ENCODE measurements around the gene ST8SIA1. TPM values are rescaled to one million over a fixed set of nuclear protein-coding genes. Genes with fewer than 3 reads are reported as not detected.

ST8SIA1 gene
- total RNA-seq, 1 experiment from 2014 or later = not detected

DNA sequence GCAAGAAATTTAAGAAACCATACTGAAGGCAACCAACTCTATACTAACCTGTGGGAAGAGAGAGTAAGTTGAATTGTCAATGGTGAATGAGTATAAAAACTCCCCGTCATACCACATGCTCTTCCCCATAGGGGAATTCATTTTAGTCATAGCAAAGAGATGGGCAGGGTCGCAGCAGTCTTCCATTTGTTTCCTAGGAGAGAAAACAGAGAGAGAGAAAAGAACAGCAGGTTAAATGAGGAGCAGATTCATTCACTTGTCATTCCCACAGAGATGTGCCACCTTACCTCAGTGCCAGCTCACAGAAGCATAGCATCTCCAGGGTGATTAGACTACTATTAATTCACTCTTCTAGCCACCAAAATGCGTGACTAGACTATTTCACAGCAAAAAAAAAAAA lies 47.4 kb downstream of the ST8SIA1 start:
- no CpG with 5 or more reads among the region's 3 CpGs for WGBS (ENCODE audit: extremely low coverage, insufficient read length, low lambda C conversion rate)
- no peak overlapping the region for H3K4me3 Mint-ChIP-seq

More for the DNA sequence above, 47.4 kb downstream of the ST8SIA1 start:
- no peak overlapping the region for H3K27ac ChIP-seq (ENCODE audit: insufficient read length, low read depth, low read length)
- no peak overlapping the region for H3K9ac ChIP-seq (ENCODE audit: extremely low read depth, insufficient read length, low read length)
- no peak overlapping the region for H2BK120ac ChIP-seq (ENCODE audit: low read depth, low read length, poor library complexity, severe bottlenecking)
- H2AFZ ChIP-seq (ENCODE audit: low read length) = no peak overlapping the region
- Mint-ChIP-seq H3K27ac (0 out of 7 replicates have a peak overlapping the region, but pooled peaks of 1 of the 3 experiments have one; percentile 0), H3K4me1 (peaks cover 18 to 23% of the 10 kb centered on the region in 2 experiments), H3K36me3 (ENCODE audit: insufficient read depth in 1 of 3, low read depth in 3 of 3) (no peaks in the 10 kb centered on the region), H3K27me3 (ENCODE audit: low read depth) (peaks cover 9% of the 10 kb centered on the region; the same call in 1 of the 2 replicates), H3K9me3 (no peaks in the 10 kb centered on the region)
- H2BK5ac ChIP-seq (ENCODE audit: insufficient read length, low read length) = no peak overlapping the region
- no peak overlapping the region for H3K14ac ChIP-seq (ENCODE audit: insufficient read depth, low read length)
- no peak overlapping the region for H2BK15ac ChIP-seq (ENCODE audit: low read depth, low read length)
- H3T11ph ChIP-seq (ENCODE audit: low read length) = no peak overlapping the region
- no peak overlapping the region for H4K91ac ChIP-seq (ENCODE audit: insufficient read length, low read depth, low read length)
- H2BK12ac ChIP-seq (ENCODE audit: insufficient read length, low read depth, low read length) = no peak overlapping the region
- H3K79me1 ChIP-seq (ENCODE audit: insufficient read depth, low read depth, low read length, poor library complexity, severe bottlenecking) = no peaks in the 10 kb centered on the region
- DNase-seq = no peak
- no peak overlapping the region for H3K56ac ChIP-seq (ENCODE audit: insufficient read length, low read depth, low read length)
- no peak overlapping the region for H4K5ac ChIP-seq (ENCODE audit: insufficient read length, low read depth, low read length)
- H2AK5ac ChIP-seq (ENCODE audit: insufficient read length, low read length) = no peak overlapping the region
- H3K4me2 ChIP-seq (ENCODE audit: insufficient read depth, insufficient read length, low read length) = no peak overlapping the region
- TF ChIP-seq, protein P1, sequence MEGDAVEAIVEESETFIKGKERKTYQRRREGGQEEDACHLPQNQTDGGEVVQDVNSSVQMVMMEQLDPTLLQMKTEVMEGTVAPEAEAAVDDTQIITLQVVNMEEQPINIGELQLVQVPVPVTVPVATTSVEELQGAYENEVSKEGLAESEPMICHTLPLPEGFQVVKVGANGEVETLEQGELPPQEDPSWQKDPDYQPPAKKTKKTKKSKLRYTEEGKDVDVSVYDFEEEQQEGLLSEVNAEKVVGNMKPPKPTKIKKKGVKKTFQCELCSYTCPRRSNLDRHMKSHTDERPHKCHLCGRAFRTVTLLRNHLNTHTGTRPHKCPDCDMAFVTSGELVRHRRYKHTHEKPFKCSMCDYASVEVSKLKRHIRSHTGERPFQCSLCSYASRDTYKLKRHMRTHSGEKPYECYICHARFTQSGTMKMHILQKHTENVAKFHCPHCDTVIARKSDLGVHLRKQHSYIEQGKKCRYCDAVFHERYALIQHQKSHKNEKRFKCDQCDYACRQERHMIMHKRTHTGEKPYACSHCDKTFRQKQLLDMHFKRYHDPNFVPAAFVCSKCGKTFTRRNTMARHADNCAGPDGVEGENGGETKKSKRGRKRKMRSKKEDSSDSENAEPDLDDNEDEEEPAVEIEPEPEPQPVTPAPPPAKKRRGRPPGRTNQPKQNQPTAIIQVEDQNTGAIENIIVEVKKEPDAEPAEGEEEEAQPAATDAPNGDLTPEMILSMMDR (conservative IDR thresholded peaks at IDR 0.05) = no peak
- peaks cover 5% of the 10 kb centered on the region; the same call in 1 of the 2 replicates for H3K4me1 ChIP-seq (ENCODE audit: insufficient read depth, low read length)
- no peaks in the 10 kb centered on the region for H3K9me3 ChIP-seq (ENCODE audit: control insufficient read depth, low read depth, low read length)
- no peaks in the 10 kb centered on the region for H3K79me2 ChIP-seq (ENCODE audit: insufficient read depth, low read length)
- H4K8ac ChIP-seq (replicated peaks; ENCODE audit: insufficient read length, low read depth, low read length) = no peak overlapping the region
- no peak overlapping the region for H2BK20ac ChIP-seq (ENCODE audit: low read depth, low read length, poor library complexity, severe bottlenecking)
- H3K18ac ChIP-seq (ENCODE audit: insufficient read length, low read depth, low read length) = no peak overlapping the region
- H3K23me2 ChIP-seq (ENCODE audit: insufficient read length, low read depth, low read length, poor library complexity, severe bottlenecking) = no peaks in the 10 kb centered on the region
- H3K4ac ChIP-seq (ENCODE audit: low read depth, low read length) = no peak overlapping the region
- no peaks in the 10 kb centered on the region for H4K20me1 ChIP-seq (ENCODE audit: control insufficient read depth, insufficient read depth, insufficient read length)
- no peaks in the 10 kb centered on the region for H3K27me3 ChIP-seq (ENCODE audit: insufficient read depth, low read length)
- H3K23ac ChIP-seq (ENCODE audit: insufficient read length, low read depth, low read length) = no peak overlapping the region
